Stimulated activated CD4-positive, alpha-beta T cell treated with anti-CD3 and anti-CD28 coated beads, Interleukin-2, amount 100 ng/mL, for 48 hours (primary cell): ENCODE measurements around the gene BEAN1.

Source experiments
- DNase-seq, 2 donors: peaks; one replicate each; pipeline ENCODE4 v3.0.0-alpha.2; 2020

The BEAN1 gene

GRCh38 chr16:66427036-66427860 lies at the start of gene BEAN1:
Gene BEAN1 (plus strand): TSS chr16:66427295. CDS start chr16:66437677, 10,382 bp downstream.
- DNase-seq: no peak

- no peak for DNase-seq
Observed at GRCh38 chr16:66377324-66377723, 49.8 kb upstream of the BEAN1 start.

GRCh38 chr16:66378741-66379570 lies 48.1 kb upstream of the BEAN1 start:
- DNase-seq: no peak

- DNase-seq: no peak
Observed at GRCh38 chr16:66379571-66379941, 47.5 kb upstream of the BEAN1 start.

GRCh38 chr16:66380421-66380820 lies 46.7 kb upstream of the BEAN1 start:
- DNase-seq: no peak

- DNase-seq: no peak
Observed at GRCh38 chr16:66381585-66382170, 45.4 kb upstream of the BEAN1 start.

GRCh38 chr16:66382171-66382965 lies 44.7 kb upstream of the BEAN1 start:
- no peak for DNase-seq

- DNase-seq: no peak
Observed at GRCh38 chr16:66382966-66383299, 44.2 kb upstream of the BEAN1 start.

GRCh38 chr16:66383551-66383950 lies 43.5 kb upstream of the BEAN1 start:
- DNase-seq: no peak

- no peak for DNase-seq
Observed at GRCh38 chr16:66385415-66385814, 41.7 kb upstream of the BEAN1 start.

GRCh38 chr16:66386629-66387622 lies 40.2 kb upstream of the BEAN1 start:
- no peak for DNase-seq

GRCh38 chr16:66387817-66388332 lies 39.2 kb upstream of the BEAN1 start:
- DNase-seq: no peak

GRCh38 chr16:66388350-66389139 lies 38.5 kb upstream of the BEAN1 start:
- DNase-seq: no peak

GRCh38 chr16:66389256-66390176 lies 37.6 kb upstream of the BEAN1 start:
- DNase-seq: no peak

GRCh38 chr16:66390346-66391108 lies 36.6 kb upstream of the BEAN1 start:
- no peak for DNase-seq

GRCh38 chr16:66391726-66392670 lies 35.1 kb upstream of the BEAN1 start:
- DNase-seq: no peak

GRCh38 chr16:66395806-66396555 lies 31.1 kb upstream of the BEAN1 start:
- DNase-seq: no peak
